ENCODE results near the gene DDHD1.
"Not testable (repeated sequence)": the region's sequence is repeated elsewhere in the genome, so short reads cannot be mapped to it uniquely, and the experiment has no call there.

The DDHD1 gene

DNA sequence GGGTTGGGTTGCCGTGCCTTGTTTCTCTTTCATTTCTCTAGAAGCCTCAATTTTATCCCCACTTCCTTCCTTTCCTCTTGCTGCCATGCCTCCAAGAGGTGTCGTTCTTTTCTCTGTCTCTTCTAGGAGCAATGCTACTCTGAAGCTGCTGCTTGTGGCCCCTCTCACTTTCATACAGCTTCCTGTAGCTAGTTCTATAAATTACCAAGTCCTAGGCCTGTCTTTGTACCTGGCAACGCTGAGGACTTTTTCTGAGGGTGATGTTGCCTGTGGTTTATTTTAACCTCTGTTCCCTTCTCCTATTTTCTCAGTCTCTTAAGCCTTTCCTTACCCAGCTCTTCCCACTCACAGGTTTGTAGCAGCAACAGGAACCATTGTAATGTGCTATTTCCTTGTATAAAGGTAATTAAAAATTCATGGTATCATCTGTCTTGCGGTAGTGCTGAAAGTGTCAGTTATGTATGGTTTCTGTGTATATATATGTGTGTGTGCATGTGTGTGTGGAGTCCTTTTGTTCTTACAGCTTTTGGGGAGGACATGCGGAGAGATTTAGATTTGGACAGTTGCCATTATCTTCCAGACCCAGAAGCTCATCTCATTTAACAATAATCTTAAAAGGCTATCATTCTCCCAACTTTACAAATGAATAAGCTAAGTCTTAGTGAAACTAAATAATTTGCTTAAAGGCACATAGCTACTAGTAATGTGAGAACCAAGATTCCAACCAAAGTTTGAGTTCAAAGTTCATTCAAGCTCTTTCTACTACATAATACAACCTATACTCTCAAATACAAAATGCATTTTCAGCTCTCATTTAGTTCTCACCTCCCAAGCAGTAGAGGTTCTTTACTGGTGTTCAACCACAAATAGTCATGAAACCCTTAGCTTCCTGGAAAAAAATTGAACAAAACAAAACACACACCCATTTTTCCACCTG lies 43.8 kb downstream of the DDHD1 start:
- DNase-seq: no peak

DNA sequence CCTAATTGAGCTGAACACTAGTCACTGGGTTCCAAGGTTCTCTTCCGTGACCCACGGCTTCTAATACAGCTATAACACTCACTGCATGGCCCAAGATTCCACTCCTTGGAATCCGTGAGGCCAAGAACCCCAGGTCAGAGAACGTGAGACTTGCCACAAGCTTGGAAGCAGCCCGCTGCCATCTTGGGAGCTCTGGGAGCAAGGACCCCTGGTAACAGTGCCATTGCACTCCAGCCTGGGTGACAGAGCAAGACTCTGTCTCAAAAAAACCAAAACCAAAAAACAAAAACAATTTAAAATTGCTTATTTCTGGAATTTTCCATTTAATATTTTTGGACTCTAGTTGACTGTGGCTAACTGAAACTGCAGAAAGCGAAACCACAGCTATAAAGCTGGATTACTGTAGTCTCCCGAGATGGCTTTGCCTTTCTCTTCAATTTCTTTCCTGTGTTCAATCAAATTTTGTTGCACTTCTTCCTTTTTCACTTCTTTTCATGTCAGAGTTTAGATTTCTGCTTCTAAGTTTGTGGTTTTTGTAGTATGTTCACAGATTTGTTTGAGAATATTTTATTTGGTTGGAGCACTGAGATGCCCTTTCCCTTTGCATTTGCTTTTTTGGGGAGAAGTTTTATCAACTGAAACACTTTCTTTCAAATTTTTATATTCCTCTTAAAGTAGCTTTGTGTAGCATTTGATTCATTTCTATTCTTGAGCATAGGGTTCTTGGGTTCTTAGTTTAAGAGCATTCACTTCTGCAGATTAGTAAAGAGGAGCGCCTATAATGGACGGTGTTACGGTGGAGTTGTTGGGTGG lies 44.6 kb downstream of the DDHD1 start:
- no peak for DNase-seq

DNA sequence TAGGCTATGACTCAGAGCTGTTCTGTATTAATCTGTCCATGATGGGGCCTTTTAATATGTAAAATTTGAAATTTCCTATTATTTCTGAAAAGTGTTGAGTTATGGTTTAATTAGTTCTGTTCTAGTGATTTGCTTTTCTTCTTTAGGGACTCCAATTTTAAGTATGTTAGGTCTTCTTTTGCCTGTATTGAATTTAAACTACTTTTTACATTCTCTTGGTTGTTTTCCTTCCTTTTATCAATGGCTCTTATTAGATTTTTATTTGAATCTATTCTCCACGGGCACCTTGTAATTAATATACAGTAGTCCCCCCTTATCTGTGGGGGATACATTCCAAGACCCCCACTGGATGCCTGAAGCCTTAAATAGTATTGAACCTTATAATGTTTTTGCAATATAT lies 46.4 kb downstream of the DDHD1 start:
- DNase-seq: no peak

DNA sequence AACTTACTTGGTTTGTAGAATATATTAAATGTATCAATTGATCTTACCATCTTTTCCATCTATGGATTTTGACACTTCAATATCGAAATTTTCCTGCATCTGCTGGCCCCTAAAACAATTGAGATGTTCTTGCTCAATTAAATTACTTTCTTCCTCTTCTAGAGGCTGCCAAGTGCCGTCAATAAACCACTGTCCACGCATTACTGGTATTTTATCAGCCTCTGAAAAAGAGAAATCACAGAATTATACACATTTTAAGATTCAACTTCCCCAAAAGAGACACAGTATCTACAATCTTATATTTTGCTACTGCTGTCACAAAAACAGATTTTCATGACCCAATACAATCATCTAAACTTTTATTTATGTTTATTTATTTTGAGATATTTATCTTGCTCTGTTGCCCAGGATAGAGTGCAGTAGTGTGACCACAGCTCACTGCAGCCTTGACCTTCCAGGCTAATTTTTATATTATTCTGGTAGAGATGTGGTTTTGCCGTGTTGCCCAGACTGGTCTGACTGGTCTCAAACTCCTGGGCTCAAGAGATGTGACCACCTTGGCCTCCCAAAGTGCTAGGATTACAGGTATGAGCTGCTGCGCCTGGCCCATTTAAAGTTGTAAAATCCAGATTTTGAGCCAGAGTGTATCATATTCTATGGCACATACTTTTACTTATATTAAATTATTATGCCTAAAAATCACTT lies 49.3 kb downstream of the DDHD1 start:
- no peak for DNase-seq

DNA sequence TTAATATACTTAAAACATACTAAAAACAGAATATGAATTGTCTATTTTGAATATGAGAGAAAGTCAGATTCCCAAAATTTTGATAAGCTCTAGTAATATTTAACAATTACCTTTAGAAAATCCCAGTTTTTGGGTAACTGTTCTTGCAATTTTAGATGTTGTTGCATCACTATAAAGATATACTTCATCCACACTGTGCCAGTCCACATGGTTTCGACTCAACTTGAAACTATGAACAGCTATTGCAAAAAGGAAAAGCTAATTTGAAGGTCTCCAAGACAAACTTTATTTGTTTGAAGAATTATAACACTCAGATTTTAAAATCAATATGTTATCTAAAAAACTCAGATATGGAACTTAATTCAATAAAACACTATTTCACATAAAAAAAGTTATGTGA lies 59.9 kb downstream of the DDHD1 start:
- DNase-seq: no peak

DNA sequence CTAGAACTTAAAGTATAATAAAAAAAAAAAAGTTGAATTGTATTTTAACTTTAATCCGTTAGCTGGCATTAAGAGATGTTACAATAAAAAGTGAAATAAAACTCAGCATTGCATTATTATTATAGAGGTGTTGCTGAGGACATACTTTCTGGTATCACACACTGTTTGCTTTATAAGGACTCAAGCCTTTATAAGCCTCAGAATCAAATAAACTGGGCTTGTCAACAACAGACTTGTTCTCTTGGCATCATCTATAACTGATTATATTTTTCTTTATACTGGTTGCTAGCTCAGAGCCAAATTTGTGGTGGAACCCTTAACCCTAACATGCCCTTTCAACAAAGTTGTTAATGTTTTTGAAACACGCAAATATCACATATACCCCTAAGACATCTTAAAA lies 62.3 kb downstream of the DDHD1 start:
- no peak for DNase-seq

DNA sequence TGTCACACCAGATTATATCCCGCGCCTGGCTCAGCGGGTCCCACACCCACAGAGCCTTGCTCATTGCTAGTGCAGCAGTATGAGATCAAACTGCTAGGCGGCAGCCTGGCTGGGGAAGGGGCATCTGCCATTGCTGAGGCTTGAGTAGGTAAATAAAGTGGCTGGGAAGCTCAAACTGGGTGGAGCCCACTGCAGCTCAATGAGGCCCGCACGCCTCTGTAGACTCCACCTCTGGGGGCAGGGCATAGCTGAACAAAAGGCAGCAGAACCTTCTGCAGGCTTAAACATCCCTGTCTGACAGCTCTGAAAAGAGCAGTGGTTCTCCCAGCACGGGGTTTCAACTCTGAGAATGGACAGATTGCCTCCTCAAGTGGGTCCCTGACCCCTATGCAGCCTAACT lies 68.2 kb downstream of the DDHD1 start:
- not testable (repeated sequence) for DNase-seq

DNA sequence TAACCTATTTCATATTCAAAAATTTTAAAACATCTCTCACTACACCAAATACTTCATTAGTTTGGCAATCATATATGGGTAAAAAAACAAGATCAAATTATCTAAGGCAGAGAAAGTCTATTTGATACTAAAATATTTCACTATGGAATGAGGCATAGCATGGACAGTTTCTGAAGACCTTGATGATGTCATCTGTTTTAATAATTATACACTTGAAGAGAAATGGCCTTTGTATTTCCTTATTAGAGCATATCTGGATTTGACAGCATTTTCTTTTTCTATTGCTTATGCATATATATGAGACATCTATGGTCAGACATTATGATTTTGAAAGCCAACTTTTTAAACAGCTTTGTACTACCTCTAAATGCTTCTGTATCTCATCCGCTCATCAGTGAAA lies 88.6 kb downstream of the DDHD1 start:
- no peak for DNase-seq

DNA sequence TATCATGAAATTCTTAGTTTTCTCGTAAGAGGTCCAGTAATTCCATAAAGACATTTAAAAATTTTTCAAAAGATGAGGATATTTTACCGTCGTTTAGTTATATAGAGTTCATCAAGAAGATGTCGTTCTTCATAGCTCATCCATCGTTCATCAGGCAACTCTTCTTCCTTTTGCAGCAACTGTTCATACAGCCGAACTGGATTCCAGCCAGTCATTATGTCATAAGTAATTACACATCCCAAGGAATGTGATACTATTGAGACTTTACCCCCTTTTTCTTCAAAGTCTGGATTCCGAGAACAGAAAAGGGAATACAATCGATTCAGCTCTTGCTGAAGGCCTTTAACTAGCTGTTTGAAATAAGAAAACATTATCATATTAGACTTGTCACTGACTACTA lies 90.3 kb downstream of the DDHD1 start:
- DNase-seq: no peak

DNA sequence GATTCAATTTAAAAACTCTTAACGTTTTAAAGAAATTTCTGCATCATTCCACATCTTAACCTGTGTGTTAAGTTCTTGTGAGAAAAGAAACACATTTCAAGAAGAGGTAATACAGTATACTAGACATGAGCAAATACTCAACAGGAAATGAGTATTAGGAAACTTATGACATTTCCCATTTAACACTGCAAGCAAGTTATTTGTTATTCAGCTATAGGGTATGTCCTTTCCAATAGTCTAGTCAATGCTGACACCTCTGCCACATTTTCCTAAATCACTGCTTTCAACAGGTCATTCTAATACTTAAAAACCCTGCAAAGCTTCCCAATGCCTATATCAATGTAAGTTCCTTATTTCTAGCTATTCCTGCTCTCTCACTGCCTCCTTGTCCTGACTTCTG lies 93.1 kb downstream of the DDHD1 start:
- no peak for DNase-seq

DNA sequence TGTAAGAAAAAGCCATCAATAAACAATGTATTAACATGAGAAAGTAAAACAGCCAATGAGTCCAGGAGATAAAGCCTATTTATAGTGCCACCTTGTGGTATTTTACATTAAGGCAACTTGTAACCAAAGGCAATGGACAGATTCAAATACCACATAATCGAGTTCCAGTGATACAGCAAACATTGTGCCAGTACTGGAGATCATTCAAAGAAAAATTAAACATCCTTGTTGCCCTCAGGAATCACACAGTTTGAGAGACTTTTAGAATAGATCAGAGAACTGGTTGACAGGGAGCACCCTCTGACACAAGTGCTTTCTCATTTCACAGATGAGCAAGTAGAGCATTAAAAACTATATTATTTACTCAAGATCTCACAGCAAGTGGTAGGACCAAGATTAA lies 98.1 kb downstream of the DDHD1 start:
- DNase-seq: peak in 3 of 51 donors; percentile 27 to 71 (median 42)

DNA sequence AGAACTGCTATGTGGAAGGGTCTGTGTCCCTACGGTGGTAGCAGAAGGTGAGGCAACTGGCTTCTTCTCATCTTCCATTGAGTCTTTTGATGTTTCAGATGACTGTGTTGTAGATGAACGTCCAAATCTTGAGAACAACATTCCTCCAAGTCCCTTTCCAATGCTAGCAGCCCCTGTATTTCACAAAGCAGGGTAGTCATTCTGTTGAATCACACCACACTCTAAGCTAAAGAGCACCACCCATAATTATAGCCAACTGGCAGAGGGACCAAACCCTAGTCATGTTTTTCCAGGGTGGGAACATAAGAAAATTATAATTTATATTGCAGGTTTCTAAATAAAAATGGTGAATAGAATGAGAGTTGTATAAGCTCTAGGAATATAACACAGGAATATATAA lies 98.7 kb downstream of the DDHD1 start:
- DNase-seq: no peak

DNA sequence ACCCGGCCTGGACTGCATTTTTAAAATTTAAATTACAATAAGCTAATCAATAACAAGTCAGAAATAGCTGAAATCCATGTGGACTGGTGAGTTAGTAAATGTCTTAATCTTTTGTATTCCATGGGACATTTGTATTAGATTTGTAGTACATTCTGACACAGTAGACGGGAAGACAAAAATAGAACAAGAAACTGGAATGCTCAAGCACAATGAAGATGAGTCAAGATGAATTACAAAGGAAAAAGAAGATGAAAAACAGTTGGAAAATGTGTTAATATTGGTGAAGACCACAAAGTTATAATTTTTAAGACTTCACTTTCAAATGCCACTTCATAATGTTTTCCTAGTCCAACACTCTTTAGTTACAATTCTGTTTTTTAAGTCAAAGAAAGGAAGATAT lies 104.5 kb downstream of the DDHD1 start:
- no peak for DNase-seq

DNA sequence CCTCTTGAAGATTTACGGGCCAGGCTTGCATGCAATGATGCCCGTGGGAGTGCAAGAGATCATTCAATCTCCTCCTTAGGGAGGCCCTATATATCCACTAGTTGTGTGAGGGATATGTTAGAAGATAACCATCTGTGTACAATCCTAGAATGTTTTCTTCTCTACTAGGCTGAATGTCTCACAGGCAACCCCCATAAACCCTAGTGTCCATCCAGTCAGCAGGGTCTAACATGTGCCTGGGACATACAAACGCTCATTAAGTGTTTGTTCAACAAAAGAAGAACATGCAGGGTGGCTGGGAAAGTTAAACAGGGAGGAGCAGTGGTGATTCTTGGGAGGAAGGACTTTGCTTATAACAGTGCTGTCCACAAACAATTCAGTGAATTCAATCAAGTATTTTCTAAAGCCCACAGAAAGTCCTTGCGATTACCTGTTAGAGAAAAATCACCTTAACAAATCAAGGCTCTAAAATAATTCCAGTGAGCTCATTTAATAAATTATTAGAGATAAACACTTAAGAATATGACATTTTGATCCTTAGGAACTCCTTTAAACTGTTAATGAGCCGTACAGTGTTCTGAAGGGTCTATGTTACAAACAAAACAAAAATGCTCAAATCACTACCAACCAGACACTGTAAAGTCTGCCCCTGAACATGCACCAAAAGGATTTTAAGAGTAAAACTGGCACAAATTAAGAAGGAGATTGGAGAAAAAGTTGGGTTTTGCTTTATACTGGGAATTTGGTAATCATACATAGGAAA lies 105.6 kb downstream of the DDHD1 start:
- no peak for DNase-seq

DNA sequence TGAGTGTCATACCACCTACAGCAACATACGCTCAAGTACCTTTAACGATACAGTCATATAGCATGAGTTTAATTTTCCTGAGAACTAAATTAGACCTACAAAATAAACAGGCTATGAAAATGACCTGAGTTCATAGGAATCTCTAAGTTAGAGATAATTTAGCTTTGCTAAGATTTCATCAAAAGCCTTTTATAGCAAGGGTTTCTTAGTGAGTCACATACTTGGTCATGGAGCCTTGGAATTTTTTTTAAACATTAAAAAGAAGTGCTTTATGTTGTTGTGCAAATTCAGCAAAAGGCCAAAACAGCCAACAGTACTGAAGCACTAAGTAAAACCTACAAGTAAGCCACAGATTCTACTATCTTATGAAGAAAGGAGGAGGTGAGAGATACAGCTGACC lies 108.6 kb downstream of the DDHD1 start:
- no peak for DNase-seq

DNA sequence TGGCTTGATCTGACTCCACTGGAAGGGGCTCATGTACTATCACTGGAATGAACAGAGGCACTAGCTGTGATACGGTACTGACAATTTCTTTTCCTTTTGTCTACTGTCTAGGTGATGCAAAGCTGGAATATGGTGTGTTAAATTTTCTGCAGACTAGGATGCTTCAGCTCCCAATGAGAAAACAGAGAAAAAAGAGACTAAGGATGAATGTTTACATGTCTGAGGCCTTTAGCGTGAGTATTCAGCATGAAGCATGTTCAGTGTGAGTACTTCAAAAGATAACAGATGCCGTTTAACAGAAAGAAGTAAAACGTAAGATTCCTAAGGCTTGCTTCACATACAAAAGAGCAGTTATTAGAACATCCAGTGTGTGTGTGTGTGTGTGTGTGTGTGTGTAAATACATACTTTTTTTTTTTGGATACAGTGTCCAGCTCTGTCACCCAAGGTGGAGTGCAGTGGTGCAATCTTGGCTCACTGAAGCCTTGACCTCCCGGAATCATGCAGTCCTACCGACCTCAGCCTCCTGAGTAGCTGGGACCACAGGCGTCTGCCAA lies 110.0 kb downstream of the DDHD1 start:
- DNase-seq: no peak

DNA sequence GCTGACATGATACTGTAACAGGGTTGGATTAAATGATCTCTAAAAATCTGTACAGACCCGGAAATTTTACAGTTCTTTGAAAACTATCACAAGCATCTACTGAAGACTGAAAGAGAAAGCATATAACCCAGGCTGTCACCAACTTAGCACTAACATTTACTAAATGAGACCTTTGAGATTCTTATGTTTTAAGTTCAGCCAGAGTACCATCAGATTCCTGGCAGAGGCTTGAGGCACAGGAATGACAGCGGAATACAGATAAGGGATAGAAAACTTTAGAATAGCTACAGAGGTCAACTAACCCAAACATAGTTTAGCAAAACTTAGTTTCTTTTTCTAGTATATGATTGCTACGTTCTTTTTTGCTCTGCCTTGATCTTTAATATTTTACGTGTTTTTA lies 110.6 kb downstream of the DDHD1 start:
- no peak for DNase-seq

DNA sequence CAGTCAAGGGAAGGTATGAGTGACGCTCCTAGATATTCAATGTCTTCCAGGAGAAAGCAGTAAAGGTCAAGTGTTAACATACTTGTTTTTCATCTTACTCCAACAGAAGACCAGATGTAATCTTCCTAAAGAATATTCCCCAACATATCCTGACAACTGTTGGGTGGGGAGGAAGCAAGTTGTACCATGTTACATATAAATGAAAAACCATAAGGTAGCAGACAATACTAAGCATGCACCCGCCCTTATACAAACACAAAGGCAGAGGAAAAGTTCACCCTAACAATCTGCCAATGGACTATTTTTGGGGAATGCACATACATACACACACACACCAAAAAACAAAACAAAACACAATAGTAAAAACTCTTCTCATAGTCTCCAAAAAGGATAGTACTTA lies 112.1 kb downstream of the DDHD1 start:
- no peak for DNase-seq

DNA sequence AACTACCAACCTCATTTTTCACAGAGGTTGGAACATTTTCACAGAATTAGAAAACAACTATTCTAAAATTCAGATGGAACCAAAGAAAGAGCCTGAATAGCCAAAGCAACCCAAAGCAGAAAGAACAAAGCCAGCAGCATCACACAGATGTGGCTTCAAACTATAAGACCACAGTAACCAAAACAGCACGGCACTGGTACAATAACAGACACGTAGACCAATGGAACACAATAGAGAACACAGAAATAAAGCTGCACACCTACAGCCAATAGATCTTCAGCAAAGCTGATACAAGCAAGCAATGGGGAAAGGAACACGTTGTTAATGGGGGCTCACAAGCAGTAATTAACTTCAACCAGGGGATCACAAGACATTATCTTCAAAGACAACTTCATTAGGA lies 114.5 kb downstream of the DDHD1 start:
- DNase-seq: no peak

DNA sequence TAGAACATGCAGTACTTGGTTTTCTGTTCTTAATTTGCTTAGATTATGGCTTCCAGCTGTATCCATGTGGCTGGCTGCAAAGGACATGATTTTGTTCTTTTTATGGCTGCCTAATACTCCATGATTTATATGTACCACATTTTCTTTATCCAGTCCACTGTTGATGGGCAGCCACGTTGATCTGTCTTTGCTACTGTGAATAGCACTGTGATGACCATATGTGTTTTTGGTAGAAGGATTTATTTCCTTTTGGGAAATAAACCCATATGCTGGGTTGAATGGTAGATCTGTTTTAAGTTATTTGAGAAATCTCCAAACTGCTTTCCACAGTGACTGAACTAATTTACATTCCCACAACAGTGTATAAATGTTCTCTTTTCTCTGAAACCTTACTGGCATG lies 116.1 kb downstream of the DDHD1 start:
- DNase-seq: no peak
